NAMALWA (cell line): ENCODE measurements around the gene DDX39B.

Experiments used
- DNase-seq: peaks from one replicate; pipeline ENCODE4 v3.0.0-alpha.2; 2015; ENCODE audit warnings: low spot score

The DDX39B gene

GRCh38 chr6:31485055-31485454 lies 56.7 kb downstream of the DDX39B start:
- DNase-seq: no peak

GRCh38 chr6:31483392-31483791 lies 58.4 kb downstream of the DDX39B start:
- no peak for DNase-seq

GRCh38 chr6:31480574-31480973 lies 61.2 kb downstream of the DDX39B start:
- no peak for DNase-seq
